CD4-positive, alpha-beta T cell (primary cell): Measurements from ENCODE around the gene MYO5A. TPM values are rescaled to one million over a fixed set of nuclear protein-coding genes. Genes with fewer than 3 reads are reported as not detected.
A peak's percentile ranks its signal among the peaks of the same experiment; 100 is the strongest.

Experiments
- ATAC-seq: fragments of 200-7000 bp; cut with Tn5 transposase; one replicate; pipeline ENCODE4 v1.10.0; 2022; ENCODE audit warnings: mild to moderate bottlenecking; ENCODE audit not compliant: poor library complexity
- CTCF ChIA-PET: fragments of 350-600 bp; sonication (Branson Sonifier 250); formaldehyde crosslinking; loops from one replicate; lab custom pipeline; 2021; ENCODE audit warnings: antibody characterized with exemption, inconsistent platforms; lab: Charles Lee
- POLR2A ChIA-PET: fragments of 350-600 bp; sonication (Branson Sonifier 250); formaldehyde crosslinking; loops from one replicate; lab custom pipeline; 2021; ENCODE audit warnings: antibody characterized with exemption, inconsistent platforms; lab: Charles Lee
- DNase-seq, 14 experiments: peaks; one replicate each; pipeline ENCODE4 v3.0.0-alpha.2; 2013 to 2020; ENCODE audit warnings: mixed read lengths in 2 of 14
- H3K27ac ChIP-seq, 2 donors: one replicate each; pipeline versions ENCODE4 v1.5.1 to v1.7.0; 2013; ENCODE audit warnings: low read length in 2 of 2, low read depth in 1 of 2, mild to moderate bottlenecking in 1 of 2
- H3K27me3 ChIP-seq, 2 experiments: 1 replicate in 1 of 2; 2 replicates in 1 of 2; pipeline versions ENCODE4 v1.6.1 to v1.7.0; 2013; ENCODE audit warnings: low read length in 2 of 2, control low read depth in 1 of 2, mild to moderate bottlenecking in 1 of 2, moderate library complexity in 1 of 2; ENCODE audit not compliant: insufficient read depth in 2 of 2, control insufficient read depth in 1 of 2
- H3K36me3 ChIP-seq: one replicate; pipeline ENCODE4 v1.6.1; 2013; ENCODE audit warnings: low read length, control low read depth; ENCODE audit not compliant: insufficient read depth
- H3K4me1 ChIP-seq: one replicate; pipeline ENCODE4 v1.6.1; 2013; ENCODE audit warnings: low read length, control low read depth; ENCODE audit not compliant: insufficient read depth
- H3K4me3 ChIP-seq: one replicate; pipeline ENCODE4 v1.5.1; 2013; ENCODE audit warnings: mild to moderate bottlenecking, low read length, moderate library complexity
- H3K9me3 ChIP-seq, 2 experiments: 1 replicate in 1 of 2; 2 replicates in 1 of 2; pipeline versions ENCODE4 v1.6.1 to v1.7.0; 2013; ENCODE audit warnings: low read length in 2 of 2, mild to moderate bottlenecking in 2 of 2, control low read depth in 1 of 2, moderate library complexity in 1 of 2; ENCODE audit not compliant: control insufficient read depth in 1 of 2, insufficient read depth in 1 of 2
- H3K27ac Mint-ChIP-seq: one replicate; pipeline ENCODE4 v1.8.0; 2020; ENCODE audit warnings: mixed read lengths
- H3K27me3 Mint-ChIP-seq: one replicate; pipeline ENCODE4 v1.8.0; 2021; ENCODE audit warnings: mixed read lengths
- H3K36me3 Mint-ChIP-seq: one replicate; pipeline ENCODE4 v1.8.0; 2021; ENCODE audit warnings: low read depth, mixed read lengths
- H3K4me1 Mint-ChIP-seq: one replicate; pipeline ENCODE4 v1.8.0; 2021; ENCODE audit warnings: low read depth, mixed read lengths
- H3K4me3 Mint-ChIP-seq: one replicate; pipeline ENCODE4 v1.8.0; 2020; ENCODE audit warnings: mild to moderate bottlenecking, mixed read lengths
- H3K9me3 Mint-ChIP-seq: one replicate; pipeline ENCODE4 v1.8.0; 2020; ENCODE audit warnings: mixed read lengths
- CTCF ChIP-seq: fragments of 200-600 bp; IDR thresholded peaks from one replicate; pipeline ENCODE4 v1.8.0; 2022; ENCODE audit warnings: antibody characterized with exemption, mild to moderate bottlenecking
- intact Hi-C, 2 experiments: fragments of 100-400 bp; cut with DNase I in 1 of 2; cut with micrococcal nuclease in 1 of 2; formaldehyde crosslinking; loops; one replicate each; pipeline versions ENCODE4 v1.15.1 to v1.9.0; 2023 to 2025; cut with DNase I, micrococcal nuclease
- total RNA-seq, 174 experiments: library from RNA in 2 of 174; stranded (reverse) in 2 of 174; gene quantifications; one replicate each; pipeline ENCODE4 v1.2.3 and lab custom pipeline; 2021 to 2026

The MYO5A gene
- total RNA-seq, 2 experiments from 2014 or later, result 25.5 TPM

GRCh38 chr15:52261026-52261425 lies 267.7 kb downstream of the MYO5A start:
- H3K27ac Mint-ChIP-seq, result peak overlapping the region; percentile 48
- no peak for TF ChIP-seq CTCF
- H3K36me3 Mint-ChIP-seq, result no peaks in the 10 kb centered on the region
- peak overlapping the region in 1 of 2 donors; percentile 68 for H3K27ac ChIP-seq
- peaks cover 42% of the 10 kb centered on the region for H3K4me1 ChIP-seq
- intact Hi-C loops, result loop anchor here in 1 of 2 experiments (5.0 kb wide), 2 partner anchors 51 to 411 kb away; no protein-coding TSS in a partner anchor
- CTCF ChIA-PET, result interaction anchor here (1.6 kb wide), 1 partner anchor 53 kb away, joined by 4 read pairs; no protein-coding TSS in a partner anchor
- H3K27me3 Mint-ChIP-seq, result no peaks in the 10 kb centered on the region
- H3K9me3 ChIP-seq, result no peaks in the 10 kb centered on the region
- no peak overlapping the region for H3K4me3 Mint-ChIP-seq
- H3K27me3 ChIP-seq, result no peaks in the 10 kb centered on the region
- POLR2A ChIA-PET, result interaction anchor here (1.3 to 1.6 kb wide), 2 partner anchors 8 to 67 kb away, joined by 3 to 4 read pairs; no protein-coding TSS in a partner anchor
- H3K4me1 Mint-ChIP-seq, result peaks cover 42% of the 10 kb centered on the region
- H3K36me3 ChIP-seq, result no peaks in the 10 kb centered on the region
- no peak overlapping the region for H3K4me3 ChIP-seq
- ATAC-seq, result no peak
- DNase-seq, result no peak
- no peaks in the 10 kb centered on the region for H3K9me3 Mint-ChIP-seq

- no peaks in the 10 kb centered on the region for H3K36me3 ChIP-seq
- H3K4me1 Mint-ChIP-seq, result peaks cover 42% of the 10 kb centered on the region
- no peak for DNase-seq
- no peaks in the 10 kb centered on the region for H3K36me3 Mint-ChIP-seq
- intact Hi-C loops, result loop anchor here (5.0 to 10.0 kb wide), 4 partner anchors 273 to 415 kb away; partner anchors contain the start of genes ARPP19 (in 1 of the 2) and ATOSA (in 1 of the 2)
- H3K27me3 Mint-ChIP-seq, result no peaks in the 10 kb centered on the region
- H3K27ac Mint-ChIP-seq, result no peak overlapping the region
- H3K4me1 ChIP-seq, result peaks cover 42% of the 10 kb centered on the region
- ChIA-PET CTCF (interaction anchor here (1.6 kb wide), 1 partner anchor 51 kb away, joined by 4 read pairs; no protein-coding TSS in a partner anchor), POLR2A (interaction anchor here (0.7 kb wide), 1 partner anchor 81 kb away, joined by 5 read pairs; no protein-coding TSS in a partner anchor)
- H3K4me3 ChIP-seq, result no peak overlapping the region
- no peaks in the 10 kb centered on the region for H3K27me3 ChIP-seq
- H3K9me3 ChIP-seq, result no peaks in the 10 kb centered on the region
- no peak overlapping the region for H3K4me3 Mint-ChIP-seq
- TF ChIP-seq CTCF, result no peak
- H3K27ac ChIP-seq, result no peak overlapping the region
- ATAC-seq, result no peak
- H3K9me3 Mint-ChIP-seq, result no peaks in the 10 kb centered on the region
Measured at GRCh38 chr15:52259503-52259902, 269.2 kb downstream of the MYO5A start.

GRCh38 chr15:52258461-52258860 lies 270.2 kb downstream of the MYO5A start:
- DNase-seq, result no peak
- no peaks in the 10 kb centered on the region for H3K9me3 Mint-ChIP-seq
- Histone ChIP-seq H3K4me1 (peaks cover 34% of the 10 kb centered on the region), H3K36me3 (no peaks in the 10 kb centered on the region), H3K9me3 (no peaks in the 10 kb centered on the region), H3K27me3 (no peaks in the 10 kb centered on the region), H3K4me3 (no peak overlapping the region), H3K27ac (no peak overlapping the region)
- H3K36me3 Mint-ChIP-seq, result no peaks in the 10 kb centered on the region
- no peak overlapping the region for H3K4me3 Mint-ChIP-seq
- ATAC-seq, result no peak
- CTCF ChIA-PET, result no interaction called here
- no peaks in the 10 kb centered on the region for H3K27me3 Mint-ChIP-seq
- H3K4me1 Mint-ChIP-seq, result peaks cover 33% of the 10 kb centered on the region
- intact Hi-C loops, result loop anchor here (5.0 to 10.0 kb wide), 4 partner anchors 274 to 416 kb away; partner anchors contain the start of genes ARPP19 (in 1 of the 2) and ATOSA (in 1 of the 2)
- TF ChIP-seq CTCF, result no peak
- H3K27ac Mint-ChIP-seq, result no peak overlapping the region
- POLR2A ChIA-PET, result no interaction called here
